ENCODE measurements around the gene RNF144A.

Gene RNF144A

DNA sequence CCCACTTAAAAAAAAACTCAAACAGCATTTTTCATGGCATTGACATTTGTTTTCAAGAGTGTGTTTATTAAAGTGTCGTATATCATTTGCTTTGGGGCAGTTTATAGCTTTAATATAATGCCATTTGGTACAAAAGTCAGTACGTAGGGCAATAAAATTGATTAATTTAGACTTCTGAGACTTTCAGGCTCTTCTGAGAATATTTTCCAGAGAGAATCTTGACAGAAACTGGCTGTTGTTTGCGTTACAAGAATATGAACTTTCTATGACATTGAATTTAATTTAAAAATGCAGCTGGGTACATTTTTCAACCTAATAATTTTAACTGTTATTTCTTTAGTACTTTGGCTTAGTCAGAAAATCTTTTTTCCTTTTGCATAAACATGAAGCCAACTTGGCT lies 98.9 kb downstream of the RNF144A start:
- no peak for DNase-seq (ENCODE audit: low read depth)
- H3K4me3 ChIP-seq (ENCODE audit: low read length), result no peak overlapping the region
- TF ChIP-seq, protein P1, sequence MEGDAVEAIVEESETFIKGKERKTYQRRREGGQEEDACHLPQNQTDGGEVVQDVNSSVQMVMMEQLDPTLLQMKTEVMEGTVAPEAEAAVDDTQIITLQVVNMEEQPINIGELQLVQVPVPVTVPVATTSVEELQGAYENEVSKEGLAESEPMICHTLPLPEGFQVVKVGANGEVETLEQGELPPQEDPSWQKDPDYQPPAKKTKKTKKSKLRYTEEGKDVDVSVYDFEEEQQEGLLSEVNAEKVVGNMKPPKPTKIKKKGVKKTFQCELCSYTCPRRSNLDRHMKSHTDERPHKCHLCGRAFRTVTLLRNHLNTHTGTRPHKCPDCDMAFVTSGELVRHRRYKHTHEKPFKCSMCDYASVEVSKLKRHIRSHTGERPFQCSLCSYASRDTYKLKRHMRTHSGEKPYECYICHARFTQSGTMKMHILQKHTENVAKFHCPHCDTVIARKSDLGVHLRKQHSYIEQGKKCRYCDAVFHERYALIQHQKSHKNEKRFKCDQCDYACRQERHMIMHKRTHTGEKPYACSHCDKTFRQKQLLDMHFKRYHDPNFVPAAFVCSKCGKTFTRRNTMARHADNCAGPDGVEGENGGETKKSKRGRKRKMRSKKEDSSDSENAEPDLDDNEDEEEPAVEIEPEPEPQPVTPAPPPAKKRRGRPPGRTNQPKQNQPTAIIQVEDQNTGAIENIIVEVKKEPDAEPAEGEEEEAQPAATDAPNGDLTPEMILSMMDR (conservative IDR thresholded peaks at IDR 0.05; ENCODE audit: low read length), result no peak

DNA sequence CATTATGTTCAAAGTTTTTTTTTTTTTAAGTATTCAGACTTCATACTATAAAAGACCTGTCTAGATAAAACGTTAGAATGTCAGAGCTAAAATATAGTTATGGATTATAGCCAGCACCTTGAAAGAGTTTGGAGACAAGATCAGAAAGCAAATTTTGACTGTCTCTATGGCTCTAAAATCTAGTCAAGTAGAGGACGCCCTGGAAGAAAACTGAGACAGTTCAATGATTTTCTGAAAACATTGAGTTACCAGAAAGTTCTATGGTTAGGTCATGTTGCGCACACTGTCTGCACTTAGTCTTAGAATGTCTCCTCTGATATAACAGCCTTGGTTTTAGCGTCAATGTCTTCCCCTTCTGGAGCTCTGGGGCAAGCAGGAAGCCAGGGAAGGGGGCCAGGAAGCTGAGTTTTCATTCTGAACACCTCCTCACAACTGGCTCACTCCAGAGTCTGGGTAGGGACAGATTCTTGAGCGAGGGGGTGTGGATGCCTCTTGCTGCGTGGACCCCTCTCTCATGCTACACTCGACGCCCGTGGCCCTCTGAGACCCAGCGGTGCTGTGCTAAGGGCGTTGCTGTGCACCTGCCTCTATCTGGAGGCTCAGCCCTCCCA lies 99.5 kb downstream of the RNF144A start:
- H3K4me3 ChIP-seq (ENCODE audit: low read length), result no peak overlapping the region
- no peak for DNase-seq (ENCODE audit: low read depth)
- TF ChIP-seq, protein P1 (conservative IDR thresholded peaks at IDR 0.05; ENCODE audit: low read length), result no peak

GRCh38 chr2:7017671-7018281 lies 100.6 kb downstream of the RNF144A start:
- TF ChIP-seq, protein P1 (conservative IDR thresholded peaks at IDR 0.05; ENCODE audit: low read length), result no peak
- DNase-seq (ENCODE audit: low read depth), result no peak
- H3K4me3 ChIP-seq (ENCODE audit: low read length), result no peak overlapping the region

DNA sequence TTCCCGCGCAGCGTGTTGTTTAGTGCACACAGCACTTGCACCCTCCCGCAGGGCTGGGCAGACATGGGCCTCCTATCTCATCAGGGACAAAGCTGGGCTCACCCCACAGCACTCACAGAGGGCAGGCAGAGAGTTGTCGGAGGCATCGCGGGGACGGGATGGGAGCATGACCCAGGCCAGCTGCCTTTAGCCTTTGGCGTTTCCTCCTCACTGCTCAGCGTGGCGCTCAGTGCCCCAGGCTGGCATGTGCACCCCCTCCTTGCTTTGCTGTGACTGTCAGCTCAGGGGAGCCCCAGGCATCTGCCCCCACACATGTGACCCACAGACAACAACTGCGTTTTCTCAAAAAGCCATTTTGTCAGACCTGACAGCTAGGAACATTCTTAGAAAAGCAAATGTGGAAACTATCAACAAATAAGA lies 101.1 kb downstream of the RNF144A start:
- no peak for DNase-seq (ENCODE audit: low read depth)
- no peak overlapping the region for H3K4me3 ChIP-seq (ENCODE audit: low read length)
- TF ChIP-seq, protein P1 (conservative IDR thresholded peaks at IDR 0.05; ENCODE audit: low read length), result no peak

DNA sequence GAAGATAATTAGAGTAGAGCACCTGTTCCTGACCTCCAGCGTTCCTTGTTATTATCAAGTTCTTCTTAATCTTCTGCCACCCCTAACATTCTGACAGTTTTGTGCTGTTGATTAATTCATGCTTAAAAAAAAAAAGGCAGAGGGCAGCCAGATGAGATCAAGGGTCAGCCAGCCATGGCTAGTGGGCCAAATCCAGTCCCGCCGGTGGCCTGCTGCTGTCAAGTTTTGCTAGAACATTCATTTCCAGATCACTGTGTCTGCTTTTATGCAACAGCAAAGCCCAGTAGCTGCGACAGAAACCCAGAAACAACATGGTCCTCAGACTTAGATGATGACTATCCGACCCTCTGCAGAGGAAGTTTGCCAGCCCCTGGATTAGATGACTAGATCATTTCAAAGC lies 101.6 kb downstream of the RNF144A start:
- TF ChIP-seq, protein P1 (conservative IDR thresholded peaks at IDR 0.05; ENCODE audit: low read length), result no peak
- no peak for DNase-seq (ENCODE audit: low read depth)
- no peak overlapping the region for H3K4me3 ChIP-seq (ENCODE audit: low read length)

GRCh38 chr2:7019191-7019590 lies 102.0 kb downstream of the RNF144A start:
- DNase-seq (ENCODE audit: low read depth), result no peak
- TF ChIP-seq, protein P1 (conservative IDR thresholded peaks at IDR 0.05; ENCODE audit: low read length), result no peak
- no peak overlapping the region for H3K4me3 ChIP-seq (ENCODE audit: low read length)

- no peak for DNase-seq (ENCODE audit: low read depth)
- TF ChIP-seq, protein P1 (conservative IDR thresholded peaks at IDR 0.05; ENCODE audit: low read length), result no peak
- H3K4me3 ChIP-seq (ENCODE audit: low read length), result no peak overlapping the region
These were observed 102.8 kb downstream of the RNF144A start for GRCh38 chr2:7020059-7020458.
